Globus pallidus (tissue), 1 donor: ENCODE data around the gene ZFYVE27.

Source experiments
- DNase-seq: peaks from one replicate; pipeline ENCODE4 v3.0.0-alpha.2; 2015; ENCODE audit warnings: low spot score

ZFYVE27 gene

DNA sequence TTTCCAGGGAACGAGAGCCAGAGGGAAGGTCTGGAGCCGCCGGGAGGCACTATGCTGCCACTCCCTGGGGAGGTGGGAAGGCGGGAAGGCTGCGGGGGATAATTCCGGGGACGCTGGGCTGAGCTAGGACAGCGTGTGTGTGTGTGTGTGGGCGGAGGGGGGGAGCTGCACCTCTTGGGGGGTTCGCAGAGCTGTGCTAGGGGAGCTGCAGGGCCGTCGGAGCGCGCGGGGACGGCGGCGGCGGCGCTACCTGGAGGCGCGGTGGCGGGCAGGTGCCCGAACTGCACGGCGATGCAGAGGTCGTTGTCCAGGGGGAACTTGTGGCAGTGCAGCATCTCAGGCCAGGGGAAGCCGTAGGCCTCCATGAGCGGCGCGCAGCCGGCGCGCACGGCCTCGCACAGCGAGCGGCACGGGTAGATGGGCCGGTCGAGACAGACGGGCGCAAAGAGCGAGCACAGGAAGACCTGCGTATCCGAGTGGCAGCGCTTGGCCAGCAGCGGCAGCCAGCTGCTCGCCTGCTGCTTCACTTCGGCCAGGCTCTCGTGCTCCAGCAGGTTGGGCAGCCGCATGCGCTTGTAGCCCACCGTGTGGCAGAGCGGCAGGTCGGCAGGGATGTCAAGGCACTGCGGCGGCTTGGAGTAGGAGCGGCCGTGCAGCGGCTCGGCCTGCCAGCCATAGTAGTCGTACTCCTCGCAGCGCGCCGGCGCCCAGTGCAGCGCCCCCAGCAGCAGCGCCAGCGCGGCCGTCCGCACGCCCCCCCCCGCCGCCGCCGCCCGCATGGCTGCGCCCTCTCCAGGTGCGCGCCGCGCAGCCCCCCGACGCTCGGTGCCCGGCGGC lies 34.3 kb downstream of the ZFYVE27 start:
- no peak for DNase-seq

DNA sequence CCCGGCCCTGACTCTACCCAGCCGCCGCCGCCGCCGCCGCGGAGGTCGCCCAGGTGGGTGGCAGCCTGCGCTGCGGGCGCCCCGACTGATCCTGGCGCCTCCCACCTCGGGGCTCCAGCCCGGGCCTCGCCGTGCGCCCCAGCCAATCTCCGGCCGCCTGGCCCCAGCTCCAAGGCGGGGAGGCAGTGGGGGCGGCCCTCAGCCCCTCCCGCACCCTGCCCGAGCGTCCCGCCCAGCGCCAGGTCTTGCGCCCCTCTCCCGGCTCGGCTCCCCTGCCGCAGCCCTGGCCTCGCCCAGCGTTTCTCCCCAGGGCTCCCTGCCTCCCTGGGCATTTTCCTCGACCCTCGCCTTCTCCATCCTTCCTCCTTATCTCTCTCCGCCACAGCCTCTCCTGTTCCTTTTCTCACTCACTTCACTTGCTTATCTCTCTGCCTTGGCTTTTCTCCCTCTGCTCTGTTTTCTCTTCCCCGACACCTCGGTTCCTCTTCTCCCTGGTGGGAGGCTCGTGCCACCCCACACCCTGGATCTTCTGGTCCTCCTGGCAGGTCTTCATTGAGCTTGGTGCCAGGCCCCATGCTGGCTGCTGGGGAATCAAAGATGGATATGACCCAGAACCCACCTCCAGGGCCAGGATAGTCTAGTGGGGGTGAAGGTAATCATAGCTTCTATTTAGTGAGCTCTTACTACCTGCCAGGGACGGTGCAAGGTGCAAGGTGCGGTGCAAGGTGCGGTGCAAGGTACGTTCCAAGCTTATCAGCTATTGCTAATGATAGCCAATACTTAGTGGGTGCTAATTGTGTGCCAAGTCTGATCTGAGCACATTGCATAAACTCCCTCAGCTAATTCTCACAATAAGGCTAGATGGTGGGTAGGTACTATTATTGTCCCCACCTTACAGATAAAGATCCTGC lies 35.2 kb downstream of the ZFYVE27 start, which contains the start of gene SFRP5:
SFRP5 (minus strand) TSS at position 87 of the 911 bp plus-strand sequence. CDS start 166 bp downstream, outside the sequence.
- no peak for DNase-seq

DNA sequence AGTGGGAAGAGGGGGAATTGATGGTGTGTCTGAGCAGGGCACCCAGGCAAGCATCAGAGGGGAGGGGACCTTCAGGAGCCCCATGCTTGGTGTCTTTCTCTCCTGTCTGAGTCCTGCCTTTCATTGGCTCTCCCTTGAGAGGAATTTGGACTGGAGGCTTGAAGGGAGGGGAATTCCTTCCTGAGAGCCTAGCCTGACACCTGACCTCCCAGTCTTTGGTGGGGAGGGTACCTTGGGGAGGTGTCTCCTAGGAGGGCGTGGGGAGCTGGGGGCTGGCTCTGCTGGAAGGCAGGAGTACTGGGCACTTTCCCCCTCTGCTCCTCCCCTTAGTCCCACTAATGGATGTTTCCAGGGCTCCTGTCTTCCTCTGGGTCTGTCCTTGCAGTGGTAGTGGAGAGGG lies 36.2 kb downstream of the ZFYVE27 start:
- DNase-seq: no peak

DNA sequence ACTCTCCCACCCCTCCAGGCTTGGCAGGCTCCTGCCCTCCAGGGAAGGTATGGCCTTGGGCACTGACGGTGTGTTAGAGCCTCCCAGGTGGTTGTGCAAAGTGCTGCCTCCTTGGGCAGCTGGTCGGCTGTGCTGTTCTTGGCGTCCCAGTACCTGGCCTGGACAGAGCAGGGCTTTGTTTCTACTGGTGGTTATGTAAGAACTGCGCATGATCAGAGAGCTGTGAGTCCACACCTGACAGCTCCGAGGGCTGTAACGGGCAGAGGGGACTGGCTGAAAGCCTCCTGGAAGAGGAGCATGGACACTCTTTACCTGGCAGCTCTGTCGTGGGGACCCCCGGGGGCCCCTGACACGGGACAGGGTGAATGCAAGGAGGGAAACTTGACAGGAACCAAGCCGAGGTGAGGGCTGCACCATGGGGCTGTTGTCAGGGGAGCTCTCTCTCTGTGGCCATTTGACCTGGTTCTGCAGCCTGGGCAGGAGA lies 37.9 kb downstream of the ZFYVE27 start:
- DNase-seq: no peak

DNA sequence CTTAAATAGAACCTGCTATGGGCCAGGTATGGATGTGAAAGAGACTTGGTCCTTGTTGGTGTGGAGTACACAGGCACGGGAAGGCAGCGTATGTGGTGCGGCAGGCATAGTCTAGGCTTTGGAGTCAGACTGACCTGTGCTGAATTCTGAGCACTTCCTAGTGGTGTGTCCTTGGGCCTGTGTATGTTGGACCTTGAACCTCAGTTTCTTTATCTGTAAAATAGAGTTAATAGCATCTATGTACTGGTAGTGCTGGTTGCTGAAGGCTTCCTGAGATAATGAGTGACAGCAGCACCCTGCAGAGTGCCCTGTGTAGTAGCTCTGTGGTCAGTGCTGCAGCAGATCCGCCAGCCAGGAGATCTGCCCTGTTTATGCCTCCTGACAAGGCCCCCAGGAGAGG lies 40.2 kb downstream of the ZFYVE27 start:
- no peak for DNase-seq

DNA sequence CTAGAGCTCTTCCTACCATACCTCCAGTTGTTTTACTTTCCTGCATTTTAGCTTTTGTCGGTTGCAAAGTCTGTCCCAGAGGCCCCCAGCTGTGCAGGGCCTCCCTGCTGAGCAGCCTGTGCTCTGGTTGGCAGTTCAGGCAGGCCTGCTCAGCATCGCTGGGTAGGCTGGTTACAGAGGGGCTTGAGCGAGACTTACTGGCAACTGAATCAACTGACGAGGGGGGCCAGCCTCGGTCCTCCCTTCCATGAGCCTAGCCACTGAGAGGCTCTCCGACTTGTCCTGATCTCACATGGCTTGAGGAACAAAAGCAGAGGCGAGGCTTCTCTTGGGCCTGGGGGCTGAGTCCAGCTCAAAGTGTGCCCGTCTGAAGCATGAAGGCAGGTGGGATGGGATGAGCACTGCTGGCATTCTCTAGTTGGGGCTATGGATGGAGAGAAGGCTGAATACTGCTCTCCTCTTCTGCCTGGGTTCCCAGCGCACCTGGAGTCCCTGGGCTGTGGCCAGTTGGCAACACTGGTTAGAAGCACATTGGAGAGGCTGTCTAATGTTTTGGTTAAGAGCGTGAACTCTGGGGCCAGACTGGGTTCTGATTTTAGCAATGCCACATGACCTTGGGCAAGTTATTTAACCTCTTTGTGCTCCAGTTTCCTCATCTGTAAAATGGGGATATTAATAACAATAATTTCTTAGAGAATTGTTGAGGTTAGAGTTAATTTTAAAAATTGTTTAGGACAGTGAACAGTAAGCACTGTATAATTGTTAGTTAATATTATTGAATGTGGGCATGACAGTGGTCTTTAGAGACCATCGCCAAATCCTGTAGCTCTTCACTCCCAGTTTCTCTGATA lies 41.7 kb downstream of the ZFYVE27 start:
- DNase-seq: no peak

DNA sequence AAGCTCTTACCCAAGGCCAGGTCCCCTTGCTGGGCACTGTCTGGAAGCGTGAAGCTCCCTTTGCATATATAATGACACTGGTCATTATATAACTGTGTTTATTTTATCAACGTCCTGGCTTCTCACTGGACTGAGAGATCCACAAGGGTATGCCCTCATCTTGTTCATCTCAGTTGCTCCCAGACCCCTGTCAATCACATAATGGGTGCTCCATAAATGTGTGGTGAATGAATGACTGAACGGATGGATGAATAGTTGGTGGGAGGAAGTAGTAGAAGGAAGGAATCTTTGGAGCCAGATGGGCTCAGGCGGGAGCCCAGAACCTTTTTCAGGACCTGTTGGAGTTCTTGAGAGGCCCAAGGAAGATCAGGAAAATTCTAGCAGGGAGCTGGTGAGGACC lies 42.6 kb downstream of the ZFYVE27 start:
- no peak for DNase-seq

DNA sequence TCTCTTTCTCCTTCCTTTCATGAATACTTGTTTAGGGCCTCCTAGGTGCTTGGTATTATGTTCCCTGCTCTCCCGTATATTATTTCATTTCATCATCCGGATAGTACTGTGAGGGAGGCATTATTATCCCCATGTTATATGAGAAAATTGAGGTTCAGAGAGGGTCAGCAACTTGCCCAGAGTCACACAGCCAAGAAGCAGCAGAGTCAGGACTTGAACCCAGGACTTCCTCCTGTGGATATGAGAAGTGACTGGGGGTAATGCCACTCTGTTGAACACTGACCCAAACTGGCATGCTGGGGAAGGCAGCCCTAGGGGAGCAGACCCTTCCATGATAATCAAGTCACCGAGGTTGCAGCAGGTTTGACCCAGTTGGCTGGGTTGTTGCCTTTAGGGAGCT lies 43.0 kb downstream of the ZFYVE27 start:
- DNase-seq: no peak

GRCh38 chr10:97780841-97781617 lies 44.1 kb downstream of the ZFYVE27 start:
- no peak for DNase-seq

DNA sequence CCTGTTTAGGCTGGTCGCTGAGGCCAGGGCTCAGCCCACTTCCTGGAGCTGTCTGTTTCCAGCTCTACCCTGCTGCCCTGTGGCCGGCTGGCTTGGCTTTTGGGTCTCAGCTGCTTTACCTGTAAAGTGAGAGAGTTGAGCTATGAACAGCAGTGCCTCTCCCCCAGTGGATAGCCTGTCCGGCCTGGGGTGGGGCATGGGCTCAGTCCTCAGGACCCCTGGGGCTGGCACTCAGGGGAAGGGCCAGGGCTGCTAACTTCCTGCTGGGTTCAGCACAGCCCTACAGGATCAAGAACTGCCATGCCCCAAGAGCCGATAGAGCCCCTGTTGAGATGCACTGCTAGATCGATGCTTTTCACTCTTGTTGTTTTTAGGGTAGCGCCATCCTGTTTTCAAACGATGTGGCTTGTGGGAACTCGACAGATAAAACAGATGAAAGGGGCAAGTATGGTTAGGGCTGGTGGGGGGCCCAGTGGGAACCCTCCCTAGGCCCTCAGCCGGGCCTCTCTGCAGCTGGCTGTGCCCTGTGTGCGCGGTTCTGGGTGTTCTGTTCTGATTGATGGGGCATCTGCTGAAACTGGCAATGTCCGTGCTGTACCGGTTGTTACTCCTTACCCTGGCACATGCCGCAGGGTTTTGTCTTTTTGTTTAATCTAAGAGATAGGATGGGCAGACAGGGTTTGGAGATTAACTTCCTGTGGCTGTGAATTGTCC lies 44.8 kb downstream of the ZFYVE27 start:
- DNase-seq: no peak

GRCh38 chr10:97782455-97783228 lies 45.7 kb downstream of the ZFYVE27 start:
- DNase-seq: no peak

DNA sequence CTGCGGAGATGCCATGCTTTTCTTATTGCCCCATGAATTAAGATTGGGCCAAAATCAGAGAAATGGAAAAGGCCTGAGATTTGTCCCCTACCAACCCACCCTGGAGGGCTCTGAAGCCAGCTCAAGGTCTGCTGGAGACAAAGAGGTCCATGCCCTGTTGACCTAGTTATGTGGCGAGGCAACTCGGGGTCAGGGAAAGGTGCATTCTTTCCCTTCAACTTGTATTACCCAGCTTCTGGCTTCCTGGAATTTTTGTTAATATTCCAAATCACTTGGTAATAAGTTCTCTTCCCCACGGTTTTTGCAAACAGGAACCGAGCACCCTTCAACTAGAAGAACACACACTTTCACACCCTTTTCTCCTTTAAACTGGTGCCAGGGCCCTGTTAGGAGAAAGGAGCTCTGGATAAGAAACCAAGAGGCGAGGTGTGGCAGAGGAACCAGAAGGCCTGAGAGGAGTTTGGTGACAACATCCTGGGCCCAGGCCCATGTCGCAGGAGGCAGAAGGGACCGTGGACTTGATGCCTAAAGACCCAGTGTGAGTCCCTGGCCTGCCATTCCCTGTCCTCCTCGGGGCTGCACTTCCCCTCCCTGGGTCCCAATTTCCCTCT lies 47.4 kb downstream of the ZFYVE27 start:
- no peak for DNase-seq

DNA sequence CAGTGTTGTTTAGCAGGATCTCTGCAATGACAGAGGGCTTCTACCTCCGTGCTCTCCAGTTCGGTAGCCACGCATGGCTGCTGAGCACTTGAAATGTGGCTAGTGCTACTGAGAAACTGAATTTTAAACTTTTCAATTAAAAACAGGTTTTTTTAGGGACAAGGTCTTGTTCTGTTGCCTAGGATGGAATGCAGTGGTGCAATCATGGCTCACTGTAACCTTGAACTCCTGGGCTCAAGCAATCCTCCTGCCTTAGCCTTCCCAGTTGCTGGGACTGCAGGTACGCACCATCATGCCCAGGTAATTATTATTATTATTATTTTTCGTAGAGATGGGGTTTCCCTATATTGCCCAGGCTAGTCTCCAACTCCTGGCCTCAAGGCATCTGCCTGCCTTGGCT lies 48.3 kb downstream of the ZFYVE27 start:
- no peak for DNase-seq

- no peak for DNase-seq
Measured at GRCh38 chr10:97785731-97786130, 48.8 kb downstream of the ZFYVE27 start.

- DNase-seq: no peak
Measured at GRCh38 chr10:97788552-97789442, 51.9 kb downstream of the ZFYVE27 start.

DNA sequence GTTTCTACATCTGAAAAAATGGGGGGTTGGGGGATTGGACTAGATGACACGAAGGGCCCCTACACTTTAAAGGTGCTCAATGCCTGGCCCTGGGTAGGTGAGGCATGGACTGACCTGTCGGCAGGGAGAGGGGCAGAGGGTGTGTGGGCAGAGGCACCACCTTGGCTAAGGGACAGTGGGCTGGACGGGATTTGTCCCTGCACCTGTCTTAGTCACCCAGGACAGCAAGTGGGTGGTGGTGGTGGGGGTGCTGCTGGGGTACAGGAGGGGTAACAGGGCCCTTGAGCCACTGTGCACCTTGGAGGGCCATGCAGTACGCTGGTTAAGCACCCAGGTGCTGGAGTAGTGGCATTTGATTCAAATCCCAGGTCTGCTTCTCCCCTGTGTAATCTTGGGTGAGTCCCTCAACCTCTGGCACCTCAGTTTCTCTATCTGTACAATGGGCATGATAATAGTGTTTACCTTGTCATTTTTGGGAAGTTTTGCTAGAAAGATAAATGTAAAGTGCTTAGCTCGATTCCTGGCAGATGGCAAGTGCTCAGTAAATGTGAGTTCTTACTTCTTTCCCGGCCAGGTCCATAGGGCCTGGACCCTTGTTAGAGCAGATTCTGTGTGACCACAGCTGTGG lies 53.0 kb downstream of the ZFYVE27 start:
- no peak for DNase-seq
